Neural cell (in vitro differentiated cells): ENCODE measurements around the gene RAD51B. TPM values are rescaled to one million over a fixed set of nuclear protein-coding genes. Genes with fewer than 3 reads are reported as not detected.

Experiments used
- H2AFZ ChIP-seq: fragments of 200-600, 300-800 bp; sonication (generic), shearing (Covaris generic); 2 replicates; pipeline ENCODE4 v1.6.0; 2014; ENCODE audit warnings: low read depth, mild to moderate bottlenecking, antibody characterized with exemption, low read length, moderate library complexity
- H3F3A ChIP-seq: fragments of 200-600 bp; shearing (Covaris generic); 2 replicates; pipeline ENCODE4 v1.6.1; 2016; ENCODE audit warnings: mild to moderate bottlenecking, moderate library complexity, mixed read lengths, antibody characterized with exemption, low read length; ENCODE audit not compliant: insufficient read depth, poor library complexity, severe bottlenecking
- H3K27ac ChIP-seq: fragments of 200-600, 300-800 bp; sonication (generic), shearing (Covaris generic); 2 replicates; pipeline ENCODE4 v1.5.1; 2014; ENCODE audit warnings: mild to moderate bottlenecking, low read length, moderate library complexity
- H3K27me3 ChIP-seq: fragments of 300-800, 200-600 bp; sonication (generic), shearing (Covaris generic); 2 replicates; pipeline ENCODE4 v1.6.0; 2014; ENCODE audit warnings: mild to moderate bottlenecking, low read depth, low read length, moderate library complexity; ENCODE audit not compliant: insufficient read depth
- H3K36me3 ChIP-seq: fragments of 300-800, 200-600 bp; sonication (generic), shearing (Covaris generic); 2 replicates; pipeline ENCODE4 v1.5.1; 2014; ENCODE audit warnings: mild to moderate bottlenecking, antibody characterized with exemption, low read length, moderate library complexity; ENCODE audit not compliant: insufficient read depth
- H3K4me2 ChIP-seq: fragments of 300-800, 200-600 bp; sonication (generic), shearing (Covaris generic); 2 replicates; pipeline ENCODE4 v1.6.0; 2014; ENCODE audit warnings: mild to moderate bottlenecking, low read length
- H3K4me3 ChIP-seq: fragments of 300-800, 200-600 bp; sonication (generic), shearing (Covaris generic); 2 replicates; pipeline ENCODE4 v1.5.1; 2014; ENCODE audit warnings: mild to moderate bottlenecking, low read length, moderate library complexity
- H3K79me2 ChIP-seq: fragments of 200-600 bp; shearing (Covaris generic); replicated peaks from 2 replicates; pipeline ENCODE4 v1.6.0; 2014; ENCODE audit warnings: mild to moderate bottlenecking, low read length, moderate library complexity; ENCODE audit not compliant: insufficient read depth
- H3K9ac ChIP-seq: fragments of 300-800, 200-600 bp; sonication (generic), shearing (Covaris generic); 2 replicates; pipeline ENCODE4 v1.6.1; 2016; ENCODE audit warnings: mild to moderate bottlenecking, low read length, mixed read lengths
- H3K9me2 ChIP-seq: fragments of 200-600 bp; shearing (Covaris generic); 2 replicates; pipeline ENCODE4 v1.6.1; 2016; ENCODE audit warnings: mild to moderate bottlenecking, low read length, mixed read lengths; ENCODE audit not compliant: insufficient read depth
- H3K9me3 ChIP-seq: fragments of 200-600, 300-800 bp; sonication (generic), shearing (Covaris generic); 2 replicates; pipeline ENCODE4 v1.6.1; 2016; ENCODE audit warnings: mild to moderate bottlenecking, mixed run types, low read length, moderate library complexity, mixed read lengths
- H4K20me1 ChIP-seq: fragments of 200-600 bp; shearing (Covaris generic); 2 replicates; pipeline ENCODE4 v1.6.1; 2016; ENCODE audit warnings: mild to moderate bottlenecking, mixed run types; ENCODE audit not compliant: insufficient read depth
- CTCF ChIP-seq: fragments of 450-650 bp; IDR thresholded peaks from 2 replicates; pipeline ENCODE4 v1.5.1; 2014; ENCODE audit warnings: antibody characterized with exemption, mild to moderate bottlenecking, moderate library complexity; ENCODE audit not compliant: poor library complexity, severe bottlenecking
- EP300 ChIP-seq: fragments of 450-650 bp; conservative IDR thresholded peaks from 2 replicates; pipeline ENCODE4 v1.6.1; 2014; ENCODE audit warnings: antibody characterized with exemption, mild to moderate bottlenecking, moderate library complexity; ENCODE audit not compliant: poor library complexity, severe bottlenecking
- EZH2 ChIP-seq: fragments of 200-600, 300-800 bp; shearing (Covaris generic), sonication (generic); IDR thresholded peaks from 2 replicates; pipeline ENCODE4 v1.6.1; 2014; ENCODE audit warnings: antibody characterized with exemption, low read length, borderline replicate concordance, mild to moderate bottlenecking; ENCODE audit not compliant: insufficient read depth, poor library complexity, severe bottlenecking
- MXI1 ChIP-seq: fragments of 450-650 bp; conservative IDR thresholded peaks from 2 replicates; pipeline ENCODE4 v1.6.1; 2014; ENCODE audit warnings: antibody characterized with exemption, mild to moderate bottlenecking; ENCODE audit not compliant: poor library complexity, severe bottlenecking
- POLR2AphosphoS5 ChIP-seq: IDR thresholded peaks from 2 replicates; pipeline ENCODE4 v1.6.1; 2012
- RAD21 ChIP-seq: fragments of 450-650 bp; conservative IDR thresholded peaks from 2 replicates; pipeline ENCODE4 v1.6.1; 2014; ENCODE audit warnings: antibody characterized with exemption, mild to moderate bottlenecking, moderate library complexity
- REST ChIP-seq: IDR thresholded peaks from 2 replicates; pipeline ENCODE4 v1.6.1; 2012; ENCODE audit warnings: borderline replicate concordance
- SMC3 ChIP-seq: fragments of 450-650 bp; conservative IDR thresholded peaks from 2 replicates; pipeline ENCODE4 v1.6.1; 2014; ENCODE audit warnings: antibody characterized with exemption, mild to moderate bottlenecking, moderate library complexity; ENCODE audit not compliant: poor library complexity
- TAF1 ChIP-seq: IDR thresholded peaks from 2 replicates; pipeline ENCODE4 v1.6.1; 2012; ENCODE audit warnings: low read depth
- polyA plus RNA-seq: library from polyadenylated mRNA; depleted of rRNA; stranded (reverse); fragments of >200 nt; gene quantifications from 2 replicates; pipeline ENCODE4 v1.2.3, GENCODE V29; 2014

The RAD51B gene
- polyA plus RNA-seq, 1 donor from 2014 or later: 3.1 TPM

- Histone ChIP-seq H3K9me2 (no peaks in the 10 kb centered on the region), H4K20me1 (no peaks in the 10 kb centered on the region), H3K4me3 (no peak overlapping the region), H3K79me2 (no peaks in the 10 kb centered on the region), H3K27ac (no peak overlapping the region), H3K4me2 (no peak overlapping the region), H3K36me3 (no peaks in the 10 kb centered on the region), H2AFZ (no peak overlapping the region), H3K9ac (no peak overlapping the region), H3K9me3 (no peaks in the 10 kb centered on the region), H3K27me3 (no peaks in the 10 kb centered on the region), H3F3A (no peaks in the 10 kb centered on the region)
- TF ChIP-seq EP300 (no peak), POLR2AphosphoS5 (no peak)
These were observed 473.0 kb downstream of the RAD51B start for GRCh38 chr14:68292441-68293215.

GRCh38 chr14:68293404-68293803 lies 473.8 kb downstream of the RAD51B start:
- Histone ChIP-seq H3K4me2 (no peak overlapping the region), H3F3A (no peaks in the 10 kb centered on the region), H3K27ac (no peak overlapping the region), H3K9ac (no peak overlapping the region), H3K9me3 (no peaks in the 10 kb centered on the region), H3K27me3 (no peaks in the 10 kb centered on the region), H4K20me1 (no peaks in the 10 kb centered on the region), H3K36me3 (no peaks in the 10 kb centered on the region), H3K4me3 (no peak overlapping the region), H2AFZ (no peak overlapping the region), H3K79me2 (no peaks in the 10 kb centered on the region), H3K9me2 (no peaks in the 10 kb centered on the region)
- TF ChIP-seq POLR2AphosphoS5 (no peak), EP300 (no peak), EZH2 (no peak), RAD21 (no peak), MXI1 (no peak), SMC3 (no peak), CTCF (no peak), REST (no peak), TAF1 (no peak)
